NAMALWA (cell line): ENCODE data around the gene TRERF1.

Experiments
- DNase-seq: peaks from one replicate; pipeline ENCODE4 v3.0.0-alpha.2; 2015; ENCODE audit warnings: low spot score

Gene TRERF1

GRCh38 chr6:42188406-42188805, 263.3 kb downstream of the TRERF1 start:
- DNase-seq = no peak

GRCh38 chr6:42185597-42185996, 266.1 kb downstream of the TRERF1 start:
- DNase-seq = no peak

GRCh38 chr6:42184475-42184874, 267.3 kb downstream of the TRERF1 start:
- no peak for DNase-seq

- DNase-seq = no peak
Measured at GRCh38 chr6:42182101-42182500, 269.6 kb downstream of the TRERF1 start.

- DNase-seq = no peak
Measured at GRCh38 chr6:42179945-42180313, 271.8 kb downstream of the TRERF1 start.

GRCh38 chr6:42179261-42179944, 272.3 kb downstream of the TRERF1 start:
- no peak for DNase-seq

- DNase-seq = no peak
Measured at GRCh38 chr6:42177514-42178364, 274.0 kb downstream of the TRERF1 start.

- no peak for DNase-seq
Measured at GRCh38 chr6:42176981-42177380, 274.7 kb downstream of the TRERF1 start.

GRCh38 chr6:42175860-42176259, 275.9 kb downstream of the TRERF1 start:
- no peak for DNase-seq
